ENCODE results near the gene MBTPS1. TPM values are rescaled to one million over a fixed set of nuclear protein-coding genes. Genes with fewer than 3 reads are reported as not detected.

MBTPS1 gene
- total RNA-seq, 1 donor from 2014 or later = 66.1 TPM

DNA sequence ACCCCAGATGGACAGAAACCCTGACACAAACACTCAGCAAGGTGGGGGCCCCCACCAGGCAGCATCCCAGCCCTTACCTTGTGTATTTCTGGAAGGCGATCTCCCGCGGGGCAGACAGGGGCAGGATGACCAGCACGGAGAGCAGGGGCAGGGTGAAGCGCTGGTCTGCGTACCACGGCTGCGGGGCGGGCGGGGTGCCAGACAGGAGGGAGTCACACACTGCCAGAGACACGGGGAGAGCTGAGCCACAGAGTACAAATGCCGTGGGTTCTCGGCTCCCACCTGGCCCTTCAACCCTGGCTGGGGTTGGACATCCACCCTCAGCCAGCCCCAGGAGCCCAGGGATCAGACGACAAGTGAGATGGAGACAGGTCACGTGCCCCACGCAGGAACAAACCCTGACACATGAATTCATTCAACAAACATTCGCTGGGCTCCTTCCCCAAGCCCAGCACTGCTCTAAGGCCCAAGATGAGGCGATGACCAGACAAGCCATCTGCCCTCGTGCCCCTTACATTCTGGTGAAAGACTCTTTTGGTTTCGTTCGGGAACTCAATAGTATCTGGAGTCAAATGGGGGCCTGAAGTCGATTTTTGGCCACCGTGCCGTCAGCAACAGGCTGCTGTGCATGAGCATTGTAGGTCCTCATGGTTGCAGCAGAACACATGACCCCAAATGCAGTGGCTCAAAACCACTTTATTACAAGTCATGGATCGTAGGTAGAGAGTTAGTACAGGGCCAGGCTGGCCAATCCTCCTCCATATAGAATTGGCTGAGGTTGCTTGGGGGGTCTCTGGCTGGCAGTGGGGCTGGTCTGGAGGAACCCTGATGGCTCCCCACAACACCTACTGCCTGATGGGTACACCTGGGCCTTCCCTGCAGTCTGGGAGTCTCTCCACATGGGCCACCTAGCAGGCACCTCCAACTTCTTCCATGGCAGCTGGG, 83.2 kb downstream of the MBTPS1 start:
- DNase-seq = no peak

DNA sequence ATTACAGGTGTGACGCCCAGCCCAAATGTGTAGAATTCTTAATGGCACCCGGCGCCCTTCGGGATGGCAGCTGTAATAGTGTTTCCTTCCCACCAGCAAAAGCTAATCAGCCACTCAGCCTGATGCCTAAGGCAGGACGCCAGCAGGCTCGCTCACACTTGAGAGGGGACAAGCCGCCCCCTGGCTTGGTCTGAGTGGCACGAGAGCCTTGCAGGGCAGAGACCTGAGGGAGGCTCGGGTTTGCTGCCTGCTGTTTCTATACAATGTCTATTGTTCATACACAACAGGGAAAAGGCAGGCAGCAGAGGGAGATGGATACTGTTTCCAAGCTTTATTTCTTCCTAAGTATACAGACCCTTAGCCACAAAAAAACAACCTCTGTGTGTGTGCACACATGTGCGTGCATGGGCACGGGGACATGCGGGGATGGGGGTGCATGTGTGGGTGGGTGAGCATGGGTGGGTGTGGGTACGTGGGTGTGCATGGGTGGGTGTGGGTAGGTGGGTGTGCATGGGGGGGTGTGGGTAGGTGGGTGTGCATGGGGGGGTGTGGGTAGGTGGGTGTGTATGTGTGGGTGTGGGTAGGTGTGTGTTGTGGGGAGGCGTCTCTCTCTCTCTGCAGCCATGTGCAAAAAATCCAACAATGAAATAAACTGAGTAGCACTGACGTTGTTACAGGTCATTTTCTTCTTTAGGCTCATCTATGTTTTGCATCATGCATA, 84.1 kb downstream of the MBTPS1 start:
- no peak for DNase-seq

DNA sequence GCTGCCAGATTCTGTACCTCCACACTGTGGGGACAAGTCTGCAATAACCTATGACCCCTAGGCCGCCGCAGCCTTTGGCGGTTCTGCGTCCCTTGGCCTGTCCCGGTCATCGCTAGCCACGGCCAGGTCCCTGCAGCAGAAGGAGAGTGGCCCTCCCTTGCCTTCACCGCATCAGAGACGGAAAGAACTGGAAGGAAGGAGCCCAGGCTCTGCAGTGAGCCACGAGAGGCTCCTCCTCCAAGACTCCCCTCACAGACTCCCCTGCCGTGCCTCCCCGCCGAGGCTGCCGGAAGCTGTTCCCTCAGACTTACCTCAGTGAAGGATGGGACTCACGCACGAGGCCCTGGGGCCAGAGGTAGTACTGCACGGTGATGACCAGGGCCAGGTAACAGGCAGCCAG, 85.2 kb downstream of the MBTPS1 start:
- no peak for DNase-seq

DNA sequence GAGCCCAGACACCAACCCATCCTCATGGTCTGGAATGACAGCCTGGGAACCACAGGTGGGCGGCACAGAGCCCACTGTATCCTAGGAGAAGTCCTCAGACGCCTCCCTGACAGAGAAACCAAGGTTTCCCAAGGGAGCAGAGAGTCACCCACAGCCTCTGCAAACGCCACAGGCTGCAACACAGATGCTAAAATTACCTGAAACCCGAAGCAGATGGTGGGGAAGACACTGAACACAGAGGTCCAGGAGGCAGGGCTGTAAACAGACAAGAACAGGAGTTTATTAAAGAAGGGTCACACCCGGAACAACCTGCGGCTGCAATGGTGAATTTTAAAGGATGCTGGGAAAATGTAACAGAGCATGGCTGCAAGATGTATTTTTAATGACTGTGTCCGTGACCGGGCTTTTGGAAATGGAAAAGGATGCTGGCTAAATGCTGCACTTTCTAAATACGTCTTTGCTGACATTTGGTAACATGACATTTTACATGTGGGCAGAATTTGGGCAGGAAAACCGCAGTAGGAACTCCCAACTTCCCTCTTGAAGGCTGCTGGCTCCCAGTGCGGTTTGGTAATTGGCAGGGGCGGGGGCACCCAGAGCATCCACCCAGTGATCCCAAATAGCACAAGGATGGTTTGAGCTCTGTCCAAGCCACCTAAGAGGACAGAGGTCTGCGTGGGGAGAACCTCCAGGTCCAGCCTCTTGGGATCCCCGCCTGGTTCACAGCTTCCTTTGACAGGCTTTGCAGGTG, 87.3 kb downstream of the MBTPS1 start:
- DNase-seq = no peak

DNA sequence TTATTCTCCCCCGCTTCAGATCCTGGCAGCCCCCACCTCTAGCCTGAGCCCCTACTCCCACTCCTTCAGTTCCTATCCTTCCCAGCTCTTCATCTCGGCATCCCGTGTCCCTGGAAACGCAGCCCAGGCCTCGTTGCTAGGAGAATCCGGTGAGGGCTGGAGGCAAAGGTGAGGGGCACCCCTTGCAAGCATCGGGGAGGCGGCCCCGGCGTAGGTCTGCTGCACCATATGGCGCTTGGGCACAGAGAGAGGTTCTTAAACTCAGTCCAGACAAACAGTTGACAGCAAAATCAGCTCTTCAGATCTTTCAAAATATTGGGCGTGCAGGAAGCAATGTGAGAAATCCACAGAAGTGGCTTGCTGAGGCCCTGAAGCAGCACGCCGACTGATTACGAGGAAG, 89.1 kb downstream of the MBTPS1 start:
- DNase-seq = no peak

DNA sequence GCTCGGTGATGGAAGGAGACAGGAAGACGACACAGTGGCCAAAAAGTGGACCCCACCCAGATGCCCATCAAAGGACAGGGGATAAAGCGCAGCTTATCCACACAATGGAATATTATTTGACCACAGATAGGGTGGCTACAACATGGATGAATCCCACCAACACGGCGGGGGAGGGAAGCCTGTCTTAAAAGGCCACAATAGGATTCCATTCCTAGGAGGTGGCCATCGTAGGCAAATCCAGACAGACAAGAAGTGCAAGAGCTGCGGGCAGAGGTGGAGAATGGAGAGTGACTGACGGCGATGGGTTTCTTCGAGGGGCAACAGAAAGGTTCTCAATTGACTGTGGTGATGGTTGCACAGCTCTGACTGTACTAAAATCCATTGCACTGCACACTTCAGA, 90.1 kb downstream of the MBTPS1 start:
- no peak for DNase-seq

DNA sequence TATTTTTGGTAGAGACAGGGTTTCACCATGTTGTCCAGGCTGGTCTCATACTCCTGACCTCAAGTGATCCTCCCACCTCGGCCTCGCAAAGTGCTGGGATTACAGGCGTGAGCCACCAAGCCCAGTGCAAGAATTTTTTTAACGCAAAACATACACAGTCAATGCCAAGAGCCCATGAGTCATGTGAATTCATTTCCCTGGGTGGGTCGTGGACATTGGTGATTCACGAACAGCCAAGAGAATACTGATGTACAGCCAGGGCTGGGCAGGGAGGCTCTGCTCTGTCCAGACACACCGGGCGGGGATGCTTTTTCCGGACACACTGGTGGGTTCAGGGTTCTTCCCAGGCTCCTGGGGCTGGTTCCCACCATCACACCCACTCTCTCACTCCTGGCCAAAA, 91.9 kb downstream of the MBTPS1 start:
- no peak for DNase-seq

DNA sequence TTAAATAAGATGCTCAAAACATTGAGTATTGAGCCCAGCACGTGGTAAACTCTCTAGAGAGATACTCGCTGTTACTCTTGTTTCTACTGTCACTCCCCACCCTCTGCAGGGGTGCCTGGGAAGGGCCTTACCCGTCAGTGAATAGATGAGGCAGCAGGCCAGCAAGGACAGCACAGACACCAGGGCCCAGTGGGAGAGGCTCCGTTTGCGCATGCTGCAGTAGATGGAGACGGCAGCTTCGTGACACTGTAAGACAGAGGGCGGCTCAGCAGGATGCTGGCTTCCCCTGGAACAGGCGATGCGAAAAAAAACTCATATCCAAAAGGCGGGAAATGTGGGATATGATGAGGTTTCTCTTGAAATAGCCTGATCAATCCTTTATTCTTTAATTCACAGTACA, 94.1 kb downstream of the MBTPS1 start:
- no peak for DNase-seq

DNA sequence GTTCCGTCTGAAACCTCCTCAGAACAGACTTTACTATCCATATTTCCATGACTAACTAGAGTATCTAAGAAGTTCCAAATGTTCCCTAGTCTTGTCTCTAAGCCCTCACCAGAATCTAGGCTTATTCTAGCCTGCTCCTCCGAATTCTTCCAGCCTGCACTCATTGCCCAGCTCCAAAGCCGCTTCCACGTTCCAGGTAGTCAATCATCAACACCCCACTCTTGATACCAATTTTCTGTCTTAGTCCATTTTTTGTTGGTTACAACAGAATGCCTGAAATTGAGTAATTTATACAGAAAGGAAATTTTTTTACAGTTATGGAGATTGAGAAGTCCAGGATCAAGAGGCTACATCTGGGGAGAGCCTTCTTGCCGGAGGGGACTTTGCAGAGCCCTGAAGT, 95.3 kb downstream of the MBTPS1 start:
- DNase-seq = no peak

DNA sequence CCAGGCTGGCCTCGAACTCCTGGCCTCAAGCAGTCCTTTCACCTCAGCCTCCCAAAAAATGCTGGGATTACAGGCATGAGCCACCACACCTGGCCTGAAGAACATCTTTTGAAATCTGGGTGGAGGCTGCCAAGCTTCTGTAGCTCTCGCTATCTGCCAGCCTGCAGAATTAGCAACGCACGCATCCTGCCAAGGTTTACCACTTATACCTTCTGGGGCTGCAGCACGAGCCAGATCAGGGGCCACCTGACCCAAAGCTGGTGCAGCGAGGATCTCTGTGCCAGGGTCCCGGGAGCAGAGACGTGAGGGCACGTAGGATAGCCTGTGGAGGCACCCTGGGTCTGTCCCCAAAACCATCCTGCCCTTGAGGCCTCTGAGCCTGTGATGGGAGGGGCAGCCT, 96.4 kb downstream of the MBTPS1 start:
- DNase-seq = no peak

DNA sequence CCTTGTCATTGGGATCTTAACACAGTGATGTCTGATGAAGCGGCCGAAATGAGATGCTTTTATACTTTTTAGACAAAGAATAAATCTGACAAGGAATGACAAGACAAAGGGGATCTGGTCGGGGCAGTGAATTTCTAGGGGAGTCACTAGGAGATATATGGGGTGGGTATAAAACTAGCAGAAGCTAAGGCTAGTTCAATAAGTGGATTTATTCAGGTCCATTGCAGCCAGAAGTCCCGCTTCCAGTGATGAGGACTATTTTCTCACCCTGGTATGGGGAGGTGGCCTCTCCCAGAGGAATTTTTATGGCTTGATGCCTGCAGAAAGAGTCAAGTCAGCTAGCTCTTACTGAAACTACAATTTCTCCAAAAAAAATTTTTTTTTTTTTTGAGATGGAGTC, 98.0 kb downstream of the MBTPS1 start:
- DNase-seq = no peak

DNA sequence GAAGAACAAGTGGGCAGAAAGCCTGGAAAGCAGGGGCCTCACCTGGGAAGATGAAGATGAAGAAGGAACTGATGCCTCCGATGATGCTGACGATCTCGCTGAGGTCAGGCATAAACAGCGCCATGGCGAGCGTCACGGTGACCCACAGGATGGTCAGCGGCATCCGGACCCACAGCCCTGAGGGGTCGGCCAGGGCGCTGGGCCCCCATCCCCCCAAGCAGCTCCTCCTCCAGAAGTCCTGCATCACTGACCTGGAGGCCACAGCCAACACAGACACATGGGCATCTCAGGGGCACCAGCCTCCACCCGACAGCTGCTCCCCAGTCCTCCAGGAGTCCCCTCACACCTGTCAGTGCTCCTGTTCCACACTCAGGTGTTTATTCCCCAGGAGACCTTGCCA, 100.3 kb downstream of the MBTPS1 start:
- no peak for DNase-seq

DNA sequence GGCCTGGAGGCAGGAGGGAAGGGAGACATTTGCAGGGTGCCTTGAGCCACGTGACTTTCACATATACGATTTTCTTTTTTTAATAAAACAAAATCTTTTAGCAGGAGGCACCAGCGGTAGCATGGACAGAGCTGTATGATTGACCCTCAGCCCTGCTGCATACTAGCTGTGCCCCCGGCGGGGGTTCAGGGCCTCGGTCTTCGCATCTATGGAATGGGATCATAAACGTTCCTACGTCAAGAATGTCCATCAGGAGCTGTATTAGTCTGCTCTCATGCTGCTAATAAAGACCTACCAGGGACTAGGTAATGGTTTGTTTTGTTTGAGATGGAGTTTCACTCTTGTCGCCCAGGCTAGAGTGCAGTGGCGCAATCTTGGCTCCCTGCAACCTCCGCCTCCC, 101.3 kb downstream of the MBTPS1 start:
- DNase-seq = no peak

DNA sequence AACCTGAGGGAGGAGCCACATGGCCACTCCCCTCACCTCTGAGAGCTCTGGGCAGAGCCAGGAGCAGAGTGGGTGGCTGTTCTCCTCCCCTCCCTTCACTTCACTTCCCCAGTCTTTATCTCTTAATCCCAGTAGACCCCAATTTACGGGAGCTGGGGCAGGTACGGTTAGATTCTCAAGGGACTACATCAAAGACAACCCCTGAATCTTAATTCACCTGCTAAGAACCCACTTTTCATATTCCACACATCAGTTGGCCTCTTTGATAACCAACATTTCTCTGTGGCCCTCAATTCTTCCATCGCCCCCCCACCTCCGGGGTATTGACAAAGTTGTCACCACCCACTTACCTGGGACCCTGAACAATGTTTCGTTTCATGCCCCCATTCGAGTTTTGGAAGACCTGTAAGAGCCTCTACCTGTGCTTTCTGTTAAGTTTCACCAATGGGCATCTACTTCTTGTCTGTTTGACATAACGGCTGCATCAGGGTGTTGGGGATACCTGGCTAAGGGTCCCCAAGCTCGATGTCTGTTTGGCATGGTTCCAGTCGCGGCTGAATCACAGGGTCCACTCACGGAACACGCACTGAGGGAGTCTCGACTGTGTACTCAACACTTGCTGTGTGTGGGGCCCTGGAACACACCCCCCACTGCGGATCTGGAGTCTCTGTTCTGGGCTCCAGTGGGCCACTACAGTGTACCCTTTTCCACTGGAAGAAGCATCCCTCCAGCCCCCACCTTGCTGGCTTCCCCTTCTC, 102.0 kb downstream of the MBTPS1 start:
- no peak for DNase-seq

DNA sequence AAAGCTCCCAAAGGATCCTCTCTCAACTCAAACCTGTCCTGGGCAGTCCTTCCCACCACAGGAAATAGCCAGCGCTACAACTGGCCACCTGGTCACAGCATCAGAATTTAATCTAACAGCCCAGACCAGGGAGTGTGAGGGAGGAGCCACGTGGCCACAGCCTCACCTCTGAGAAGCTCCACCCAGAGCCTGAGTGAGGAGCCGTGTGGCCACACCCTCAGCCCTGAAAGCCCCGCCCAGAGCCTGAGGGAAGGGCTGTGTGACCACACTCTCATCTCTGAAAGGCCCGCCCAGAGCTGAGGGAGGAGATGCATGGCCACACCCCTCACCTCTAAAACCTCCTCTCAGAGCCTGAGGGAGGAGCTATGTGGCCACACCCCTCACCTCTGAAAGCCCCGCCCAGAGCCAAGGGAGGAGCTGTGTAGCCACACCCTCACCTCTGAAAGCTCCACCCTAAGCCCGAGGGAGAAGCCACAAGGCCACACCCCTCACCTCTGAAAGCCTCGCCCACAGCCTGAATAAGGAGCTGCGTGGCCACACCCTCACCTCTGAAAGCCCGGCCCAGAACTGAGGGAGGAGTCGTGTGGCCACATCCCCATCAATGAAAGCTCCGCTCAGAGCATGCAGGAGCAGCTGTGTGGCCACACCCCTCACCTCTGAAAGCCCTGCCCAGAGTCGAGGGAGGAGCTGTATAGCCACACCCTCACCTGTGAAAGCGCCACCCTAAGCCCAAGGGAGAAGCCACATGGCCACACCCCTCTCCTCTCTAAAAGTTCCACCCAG, 102.8 kb downstream of the MBTPS1 start:
- DNase-seq = no peak

DNA sequence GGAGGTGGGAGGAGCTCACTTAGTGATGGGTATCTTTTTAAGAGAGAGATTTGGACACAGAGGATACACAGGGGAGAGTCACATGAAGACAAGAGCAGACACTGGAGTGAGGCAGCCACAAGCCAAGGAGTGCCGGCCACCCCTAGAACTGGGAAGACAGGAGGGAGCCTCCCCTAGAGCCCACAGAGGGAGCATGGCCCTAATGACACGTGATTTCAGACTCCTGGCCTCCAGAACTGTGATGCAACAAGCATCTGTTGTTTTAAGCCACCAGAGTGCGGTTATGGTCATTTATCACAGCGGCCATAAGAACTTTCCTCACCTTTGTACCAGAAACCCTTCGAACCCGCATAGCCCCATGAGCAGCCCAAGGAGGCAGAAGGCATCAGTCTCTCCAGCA, 107.5 kb downstream of the MBTPS1 start:
- no peak for DNase-seq

DNA sequence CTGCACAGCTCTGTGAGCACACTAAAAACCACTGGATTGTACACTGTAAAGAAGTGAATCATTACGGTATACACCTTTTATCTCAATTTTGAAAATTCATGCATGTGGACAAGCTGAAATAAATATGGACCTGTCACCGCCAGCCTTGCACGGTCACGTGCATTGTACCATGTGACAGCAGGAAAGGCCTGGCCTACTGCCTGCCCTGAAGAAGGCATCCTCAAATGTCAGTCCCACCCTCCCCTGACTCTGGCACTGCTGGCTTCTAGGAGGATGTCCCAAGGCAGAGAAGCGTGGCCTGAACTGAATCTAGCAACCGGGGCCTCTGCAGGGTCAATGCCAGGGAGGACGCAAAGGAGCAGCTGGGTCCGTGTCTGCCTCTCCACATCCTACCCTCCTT, 108.8 kb downstream of the MBTPS1 start:
- DNase-seq = no peak

DNA sequence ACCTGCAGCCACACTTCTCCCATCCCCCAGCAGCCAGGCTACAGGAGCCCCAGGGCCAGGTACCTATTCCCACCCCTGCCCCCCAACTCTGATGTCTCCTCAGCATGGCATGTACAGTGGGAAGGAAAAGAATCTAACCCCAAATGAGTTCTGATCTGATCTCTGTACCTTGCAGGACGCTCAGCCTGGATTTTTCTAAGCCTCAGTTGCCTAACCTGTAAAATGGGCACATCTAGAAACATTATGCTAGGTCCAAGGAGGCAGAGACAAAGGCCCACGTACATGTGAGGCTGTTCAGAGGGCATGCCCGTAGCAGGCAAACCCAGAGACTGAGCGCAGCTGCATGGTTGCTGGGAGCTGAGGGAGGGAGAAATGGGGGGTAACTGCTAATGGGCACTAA, 109.2 kb downstream of the MBTPS1 start:
- DNase-seq = no peak

DNA sequence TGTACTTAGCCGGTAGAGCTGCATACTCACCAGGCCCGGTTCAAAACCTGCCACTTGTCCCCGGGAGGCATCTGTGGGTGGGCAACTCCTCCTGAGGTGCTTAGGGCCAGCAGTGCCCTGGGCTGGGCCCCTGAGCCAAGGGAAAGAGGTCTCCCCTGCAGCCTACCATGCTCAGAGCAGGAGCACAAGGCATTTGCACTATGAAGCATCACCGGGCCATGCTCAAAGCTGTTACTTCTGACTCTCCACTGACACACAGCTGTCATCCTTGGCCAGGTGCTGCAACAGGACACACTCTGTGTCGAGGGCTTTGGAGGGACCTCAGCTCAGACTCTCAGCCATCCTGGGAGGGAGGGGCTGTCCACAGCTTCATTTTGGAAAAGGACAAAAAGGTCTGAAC, 111.4 kb downstream of the MBTPS1 start:
- no peak for DNase-seq

DNA sequence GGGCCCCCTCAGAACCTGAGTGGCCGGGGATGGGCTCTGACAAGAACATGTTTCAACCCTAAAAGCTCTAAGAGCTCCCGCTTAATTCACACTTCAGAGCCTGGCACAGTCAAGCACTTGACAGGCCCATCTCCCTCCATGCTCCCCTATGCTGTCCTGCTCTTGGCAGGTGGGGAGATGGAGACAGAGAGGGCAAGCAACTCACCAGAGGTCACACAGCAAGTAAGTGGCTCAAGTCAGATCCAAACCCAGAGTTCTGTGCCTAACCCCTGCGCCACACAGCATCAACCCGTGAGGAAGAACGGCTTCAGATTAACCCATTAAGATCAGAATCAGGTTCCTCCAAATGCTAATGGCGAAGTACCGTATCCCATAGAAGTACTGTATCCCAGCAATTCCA, 112.3 kb downstream of the MBTPS1 start:
- DNase-seq = no peak

Measured in skin of body (tissue), 2 donors.